Measurements from ENCODE around the gene KLF12. TPM values are rescaled to one million over a fixed set of nuclear protein-coding genes. Genes with fewer than 3 reads are reported as not detected.

Gene KLF12
- total RNA-seq (12.3 and 13.9 TPM in 2 replicates), polyA plus RNA-seq (4.9 and 5.1 TPM in 2 replicates)

DNA sequence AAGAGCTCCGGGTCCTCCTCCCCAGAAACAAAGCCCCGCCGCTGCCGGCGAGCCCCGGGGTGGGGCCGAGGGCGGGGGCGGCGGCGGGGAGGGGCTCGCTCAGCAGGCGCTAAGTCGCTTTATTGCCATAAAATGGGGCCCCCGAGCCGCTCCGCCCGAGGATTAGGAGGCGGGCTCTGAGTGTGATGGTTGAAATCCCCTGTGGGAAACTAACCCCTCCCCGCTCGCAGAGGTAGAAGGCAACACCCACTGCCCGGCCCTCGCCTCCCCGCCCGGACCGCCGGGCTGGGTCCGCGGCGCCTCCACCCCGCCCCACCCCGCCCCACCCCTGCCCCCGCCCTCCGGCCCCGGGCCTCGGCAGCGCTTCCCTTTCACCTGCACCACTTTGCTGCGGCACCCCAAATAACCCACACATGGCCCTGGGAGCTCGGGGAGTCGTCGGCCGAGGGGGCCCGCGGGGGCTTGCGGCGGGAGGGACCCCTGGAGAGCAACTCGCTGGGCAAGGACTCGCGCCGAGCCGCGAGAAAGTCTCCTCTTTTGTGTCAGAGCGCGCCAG is at the start of gene KLF12:
TSS of gene KLF12 (minus strand) at position 184 of the 556 bp plus-strand sequence.
- no peaks in the 10 kb centered on the region for H3K27me3 ChIP-seq
- no peaks in the 10 kb centered on the region for H3K36me3 ChIP-seq (replicated peaks; ENCODE audit: insufficient read depth, low read depth)
- H3K79me2 ChIP-seq, result peaks cover 32% of the 10 kb centered on the region
- peak; percentile 95 for DNase-seq (ENCODE audit: low spot score)
- peak within 1 kb of the TSS; percentile 98 for H3K27ac ChIP-seq
- H3K9me3 ChIP-seq (ENCODE audit: low read depth), result no peaks in the 10 kb centered on the region
- peak within 1 kb of the TSS; percentile 95 for H3K4me2 ChIP-seq
- H3K9me2 ChIP-seq (replicated peaks; ENCODE audit: insufficient read depth), result no peaks in the 10 kb centered on the region
- TF ChIP-seq EZH2 (IDR thresholded peaks at IDR 0.05; ENCODE audit: borderline replicate concordance) (no peak), EZH2phosphoT487 (IDR thresholded peaks at IDR 0.05; ENCODE audit: low read depth, severe bottlenecking, unreplicated experiment) (no peak)
- TF ChIP-seq, protein P1, sequence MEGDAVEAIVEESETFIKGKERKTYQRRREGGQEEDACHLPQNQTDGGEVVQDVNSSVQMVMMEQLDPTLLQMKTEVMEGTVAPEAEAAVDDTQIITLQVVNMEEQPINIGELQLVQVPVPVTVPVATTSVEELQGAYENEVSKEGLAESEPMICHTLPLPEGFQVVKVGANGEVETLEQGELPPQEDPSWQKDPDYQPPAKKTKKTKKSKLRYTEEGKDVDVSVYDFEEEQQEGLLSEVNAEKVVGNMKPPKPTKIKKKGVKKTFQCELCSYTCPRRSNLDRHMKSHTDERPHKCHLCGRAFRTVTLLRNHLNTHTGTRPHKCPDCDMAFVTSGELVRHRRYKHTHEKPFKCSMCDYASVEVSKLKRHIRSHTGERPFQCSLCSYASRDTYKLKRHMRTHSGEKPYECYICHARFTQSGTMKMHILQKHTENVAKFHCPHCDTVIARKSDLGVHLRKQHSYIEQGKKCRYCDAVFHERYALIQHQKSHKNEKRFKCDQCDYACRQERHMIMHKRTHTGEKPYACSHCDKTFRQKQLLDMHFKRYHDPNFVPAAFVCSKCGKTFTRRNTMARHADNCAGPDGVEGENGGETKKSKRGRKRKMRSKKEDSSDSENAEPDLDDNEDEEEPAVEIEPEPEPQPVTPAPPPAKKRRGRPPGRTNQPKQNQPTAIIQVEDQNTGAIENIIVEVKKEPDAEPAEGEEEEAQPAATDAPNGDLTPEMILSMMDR (IDR thresholded peaks at IDR 0.05; ENCODE audit: poor library complexity), result no peak
- peak within 1 kb of the TSS; percentile 93 for H3K4me3 ChIP-seq
- peaks cover 12% of the 10 kb centered on the region for H3K4me1 ChIP-seq (ENCODE audit: insufficient read depth)
- H2AFZ ChIP-seq, result peak within 1 kb of the TSS; percentile 95
- WGBS (ENCODE audit: low lambda C conversion rate, missing lambda C conversion rate), result no CpG with 5 or more reads among the region's 54 CpGs
- no peaks in the 10 kb centered on the region for H4K20me1 ChIP-seq (ENCODE audit: insufficient read depth, poor library complexity, severe bottlenecking)

- Histone ChIP-seq H3K27me3 (no peaks in the 10 kb centered on the region), H3K9me3 (ENCODE audit: low read depth) (no peaks in the 10 kb centered on the region), H2AFZ (no peak overlapping the region), H3K4me3 (no peak overlapping the region), H4K20me1 (ENCODE audit: insufficient read depth, poor library complexity, severe bottlenecking) (no peaks in the 10 kb centered on the region), H3K36me3 (replicated peaks; ENCODE audit: insufficient read depth, low read depth) (no peaks in the 10 kb centered on the region), H3K4me2 (no peak overlapping the region), H3K27ac (no peak overlapping the region), H3K9me2 (replicated peaks; ENCODE audit: insufficient read depth) (no peaks in the 10 kb centered on the region), H3K79me2 (no peaks in the 10 kb centered on the region), H3K4me1 (ENCODE audit: insufficient read depth) (no peaks in the 10 kb centered on the region)
- TF ChIP-seq EZH2 (IDR thresholded peaks at IDR 0.05; ENCODE audit: borderline replicate concordance), result no peak
- TF ChIP-seq, protein P1 (IDR thresholded peaks at IDR 0.05; ENCODE audit: poor library complexity), result no peak
- no peak for TF ChIP-seq EZH2phosphoT487 (IDR thresholded peaks at IDR 0.05; ENCODE audit: low read depth, severe bottlenecking, unreplicated experiment)
- DNase-seq (ENCODE audit: low spot score), result no peak
- 97% methylated on average over 1 of the region's 1 CpG for WGBS (ENCODE audit: low lambda C conversion rate, missing lambda C conversion rate)
Observed at GRCh38 chr13:74182491-74182890, 48.3 kb upstream of the KLF12 start.

GRCh38 chr13:74174810-74175209 is 40.6 kb upstream of the KLF12 start:
- DNase-seq (ENCODE audit: low spot score), result no peak
- Histone ChIP-seq H3K27ac (no peak overlapping the region), H2AFZ (no peak overlapping the region), H3K4me1 (ENCODE audit: insufficient read depth) (no peaks in the 10 kb centered on the region), H3K79me2 (no peaks in the 10 kb centered on the region), H3K9me3 (ENCODE audit: low read depth) (no peaks in the 10 kb centered on the region), H4K20me1 (ENCODE audit: insufficient read depth, poor library complexity, severe bottlenecking) (no peaks in the 10 kb centered on the region), H3K9me2 (replicated peaks; ENCODE audit: insufficient read depth) (no peaks in the 10 kb centered on the region), H3K4me3 (no peak overlapping the region), H3K27me3 (no peaks in the 10 kb centered on the region), H3K4me2 (no peak overlapping the region), H3K36me3 (replicated peaks; ENCODE audit: insufficient read depth, low read depth) (no peaks in the 10 kb centered on the region)
- 92% methylated on average over 2 of the region's 2 CpGs for WGBS (ENCODE audit: low lambda C conversion rate, missing lambda C conversion rate)
- TF ChIP-seq, protein P1 (IDR thresholded peaks at IDR 0.05; ENCODE audit: poor library complexity), result no peak
- TF ChIP-seq EZH2 (IDR thresholded peaks at IDR 0.05; ENCODE audit: borderline replicate concordance) (no peak), EZH2phosphoT487 (IDR thresholded peaks at IDR 0.05; ENCODE audit: low read depth, severe bottlenecking, unreplicated experiment) (no peak)
